ENCODE measurements around the gene PANK1. TPM values are rescaled to one million over a fixed set of nuclear protein-coding genes. Genes with fewer than 3 reads are reported as not detected.

PANK1 gene
- total RNA-seq, 1 donor from 2014 or later, result 1.8 TPM

DNA sequence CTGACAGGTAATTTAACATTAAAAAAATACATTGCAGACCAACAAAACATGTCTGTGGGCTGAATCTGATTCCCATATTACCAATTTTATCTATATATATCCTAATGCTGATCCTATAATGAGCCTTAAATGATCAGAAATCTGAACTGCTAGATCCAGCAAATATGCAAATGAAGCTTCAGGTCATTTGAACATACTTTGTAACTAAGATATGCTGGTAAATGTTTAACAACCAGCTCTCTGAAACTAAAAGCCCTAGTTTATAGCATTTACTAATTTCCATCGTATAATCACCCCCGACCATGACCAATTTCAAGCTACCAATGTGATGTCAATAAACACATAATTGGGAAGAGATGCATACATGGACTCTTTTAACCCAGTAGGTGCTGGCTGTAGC, 42.1 kb downstream of the PANK1 start:
- no peak for DNase-seq
- Mint-ChIP-seq H3K4me1 (peaks cover 3% of the 10 kb centered on the region), H3K27me3 (no peaks in the 10 kb centered on the region), H3K36me3 (ENCODE audit: low read depth) (peaks cover 4% of the 10 kb centered on the region), H3K27ac (no peak overlapping the region), H3K4me3 (no peak overlapping the region), H3K9me3 (no peaks in the 10 kb centered on the region)
- CTCF ChIA-PET, result no interaction called here
- ATAC-seq (ENCODE audit: low read depth), result no peak
- intact Hi-C loops (cut with micrococcal nuclease), result no loop called here
- POLR2A ChIA-PET, result no interaction called here
- TF ChIP-seq, protein P1, sequence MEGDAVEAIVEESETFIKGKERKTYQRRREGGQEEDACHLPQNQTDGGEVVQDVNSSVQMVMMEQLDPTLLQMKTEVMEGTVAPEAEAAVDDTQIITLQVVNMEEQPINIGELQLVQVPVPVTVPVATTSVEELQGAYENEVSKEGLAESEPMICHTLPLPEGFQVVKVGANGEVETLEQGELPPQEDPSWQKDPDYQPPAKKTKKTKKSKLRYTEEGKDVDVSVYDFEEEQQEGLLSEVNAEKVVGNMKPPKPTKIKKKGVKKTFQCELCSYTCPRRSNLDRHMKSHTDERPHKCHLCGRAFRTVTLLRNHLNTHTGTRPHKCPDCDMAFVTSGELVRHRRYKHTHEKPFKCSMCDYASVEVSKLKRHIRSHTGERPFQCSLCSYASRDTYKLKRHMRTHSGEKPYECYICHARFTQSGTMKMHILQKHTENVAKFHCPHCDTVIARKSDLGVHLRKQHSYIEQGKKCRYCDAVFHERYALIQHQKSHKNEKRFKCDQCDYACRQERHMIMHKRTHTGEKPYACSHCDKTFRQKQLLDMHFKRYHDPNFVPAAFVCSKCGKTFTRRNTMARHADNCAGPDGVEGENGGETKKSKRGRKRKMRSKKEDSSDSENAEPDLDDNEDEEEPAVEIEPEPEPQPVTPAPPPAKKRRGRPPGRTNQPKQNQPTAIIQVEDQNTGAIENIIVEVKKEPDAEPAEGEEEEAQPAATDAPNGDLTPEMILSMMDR (IDR thresholded peaks at IDR 0.05), result no peak

DNA sequence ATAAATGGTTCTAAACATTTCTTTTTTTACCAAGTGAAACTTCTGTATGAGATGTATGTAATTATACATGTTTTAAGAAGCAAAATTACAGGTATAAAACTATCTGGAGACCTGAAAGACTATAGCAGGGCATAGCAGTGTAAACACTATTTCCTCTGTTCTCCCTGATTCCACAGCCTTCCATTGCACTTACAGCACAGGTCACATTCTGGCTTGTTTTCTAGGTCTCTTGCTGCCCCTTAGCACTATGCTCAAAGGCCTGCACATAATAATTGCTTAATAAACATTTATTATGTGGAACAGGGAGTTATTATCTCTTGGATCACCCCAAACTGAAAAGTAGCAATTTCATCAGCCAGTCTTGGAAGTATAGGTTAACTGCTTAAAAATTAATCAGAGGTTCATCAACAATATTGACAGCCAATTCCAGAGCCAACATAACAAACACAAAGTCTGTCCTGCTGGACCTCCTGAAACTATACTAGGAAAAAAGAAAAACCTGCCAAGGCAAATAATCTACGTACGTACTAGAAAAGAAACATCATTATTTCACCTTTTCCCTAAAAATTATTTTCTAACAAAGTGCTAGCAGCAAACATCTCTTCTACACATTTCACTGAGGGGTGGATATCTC, 43.2 kb downstream of the PANK1 start:
- Mint-ChIP-seq H3K27ac (no peak overlapping the region), H3K4me1 (peaks cover 3% of the 10 kb centered on the region), H3K36me3 (ENCODE audit: low read depth) (peaks cover 4% of the 10 kb centered on the region), H3K27me3 (no peaks in the 10 kb centered on the region), H3K9me3 (no peaks in the 10 kb centered on the region), H3K4me3 (no peak overlapping the region)
- CTCF ChIA-PET, result no interaction called here
- TF ChIP-seq, protein P1 (IDR thresholded peaks at IDR 0.05), result no peak
- no peak for DNase-seq
- POLR2A ChIA-PET, result interaction anchor here (0.6 kb wide), 1 partner anchor 329 kb away, joined by 3 read pairs; no protein-coding TSS in a partner anchor
- intact Hi-C loops (cut with micrococcal nuclease), result no loop called here
- no peak for ATAC-seq (ENCODE audit: low read depth)

DNA sequence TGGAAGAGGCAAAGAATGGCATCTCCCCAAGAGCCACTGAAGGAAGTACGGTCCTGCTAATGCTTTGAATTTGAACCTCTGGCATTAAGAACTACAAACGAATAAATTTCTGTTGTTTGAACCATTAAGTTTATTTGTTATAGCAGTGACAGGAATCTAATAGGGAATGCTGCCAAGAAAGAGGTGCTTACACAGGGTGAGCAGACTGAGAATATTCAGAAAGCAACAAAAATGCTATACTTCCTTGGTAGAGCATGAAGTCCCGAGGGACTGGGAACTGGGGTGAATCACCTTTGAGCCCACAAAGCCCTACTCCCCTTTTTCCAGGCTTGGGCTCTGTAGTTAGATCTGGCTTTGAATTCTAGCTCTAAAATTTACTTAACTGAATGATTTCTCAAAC, 45.0 kb downstream of the PANK1 start:
- ChIA-PET CTCF (no interaction called here), POLR2A (no interaction called here)
- no peak for ATAC-seq (ENCODE audit: low read depth)
- Mint-ChIP-seq H3K36me3 (ENCODE audit: low read depth) (peaks cover 4% of the 10 kb centered on the region), H3K27me3 (no peaks in the 10 kb centered on the region), H3K4me3 (no peak overlapping the region), H3K4me1 (peaks cover 3% of the 10 kb centered on the region), H3K9me3 (no peaks in the 10 kb centered on the region), H3K27ac (no peak overlapping the region)
- TF ChIP-seq, protein P1 (IDR thresholded peaks at IDR 0.05), result no peak
- intact Hi-C loops (cut with micrococcal nuclease), result no loop called here
- DNase-seq, result no peak

DNA sequence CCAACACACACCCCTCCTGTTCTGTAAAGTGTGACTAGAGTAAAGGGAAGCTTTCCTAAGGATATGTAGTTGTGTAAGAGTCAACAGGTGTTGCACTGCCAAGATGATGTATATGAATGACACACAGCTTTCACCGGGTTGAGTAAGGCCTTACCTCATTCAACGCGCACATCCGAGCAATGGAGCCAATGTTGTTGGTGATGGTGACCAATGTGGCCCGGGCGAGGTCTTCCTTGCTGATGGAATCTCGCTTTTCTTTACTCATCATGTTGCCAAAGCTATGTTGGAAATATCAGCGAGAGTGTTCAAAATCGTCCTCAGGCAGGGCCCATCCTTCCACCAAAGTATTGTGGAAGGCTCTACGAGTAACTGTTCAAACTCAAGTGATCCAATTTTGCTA, 52.0 kb downstream of the PANK1 start:
- Mint-ChIP-seq H3K4me3 (no peak overlapping the region), H3K27me3 (no peaks in the 10 kb centered on the region), H3K27ac (no peak overlapping the region), H3K36me3 (ENCODE audit: low read depth) (no peaks in the 10 kb centered on the region), H3K4me1 (no peaks in the 10 kb centered on the region), H3K9me3 (no peaks in the 10 kb centered on the region)
- ATAC-seq (ENCODE audit: low read depth) (no peak), DNase-seq (no peak)
- ChIA-PET POLR2A (no interaction called here), CTCF (no interaction called here)
- TF ChIP-seq, protein P1 (IDR thresholded peaks at IDR 0.05), result no peak
- intact Hi-C loops (cut with micrococcal nuclease), result no loop called here

DNA sequence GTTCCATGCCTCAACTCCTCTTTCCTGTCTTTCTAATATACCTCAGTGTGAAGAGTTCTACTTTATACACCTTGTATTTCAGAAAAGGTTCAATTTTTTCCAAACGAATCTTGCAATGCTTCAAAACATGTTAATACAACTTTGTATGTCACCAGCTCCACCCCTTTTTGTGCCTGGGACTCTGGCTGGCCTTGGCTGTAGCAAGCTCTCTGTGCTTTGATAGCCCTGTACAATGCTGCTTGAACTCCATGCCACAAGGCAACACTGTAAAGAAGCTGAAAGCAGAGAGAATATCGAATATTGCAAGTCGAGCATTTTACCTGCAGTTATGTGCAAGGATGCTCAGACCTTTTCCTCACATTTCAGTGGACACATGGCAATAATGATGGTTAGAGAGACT, 52.5 kb downstream of the PANK1 start:
- Mint-ChIP-seq H3K27me3 (no peaks in the 10 kb centered on the region), H3K36me3 (ENCODE audit: low read depth) (no peaks in the 10 kb centered on the region), H3K9me3 (peaks cover 2% of the 10 kb centered on the region), H3K4me1 (no peaks in the 10 kb centered on the region), H3K4me3 (no peak overlapping the region), H3K27ac (no peak overlapping the region)
- intact Hi-C loops (cut with micrococcal nuclease), result no loop called here
- ChIA-PET POLR2A (no interaction called here), CTCF (no interaction called here)
- DNase-seq (no peak), ATAC-seq (ENCODE audit: low read depth) (no peak)
- TF ChIP-seq, protein P1 (IDR thresholded peaks at IDR 0.05), result no peak
